ENCODE measurements around the gene VPS72. TPM values are rescaled to one million over a fixed set of nuclear protein-coding genes. Genes with fewer than 3 reads are reported as not detected.
"Not testable (repeated sequence)": the region's sequence is repeated elsewhere in the genome, so short reads cannot be mapped to it uniquely, and the experiment has no call there.

The VPS72 gene
- total RNA-seq, 4 donors from 2014 or later = 4.9 to 26.6 (median 20.1) TPM

DNA sequence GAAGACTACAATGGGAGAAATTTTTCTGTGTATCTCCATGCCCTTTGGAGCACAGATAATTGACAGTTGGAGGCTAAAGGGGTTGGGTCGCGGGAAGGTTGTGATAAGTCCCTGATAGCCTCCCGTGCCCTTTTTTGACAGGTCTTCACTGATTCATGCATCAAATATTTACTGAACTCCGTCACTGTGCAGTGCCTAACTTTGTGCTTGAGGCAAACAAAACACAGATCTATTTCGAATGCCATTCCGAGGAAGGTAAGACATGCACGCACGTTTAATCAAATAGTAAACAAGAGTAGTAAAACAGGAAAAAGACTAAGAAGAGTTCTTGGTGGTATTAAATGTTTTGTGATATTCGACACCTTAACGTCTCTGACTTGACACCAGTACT is 7.9 kb upstream of the VPS72 start:
- TF ChIP-seq, protein P1, sequence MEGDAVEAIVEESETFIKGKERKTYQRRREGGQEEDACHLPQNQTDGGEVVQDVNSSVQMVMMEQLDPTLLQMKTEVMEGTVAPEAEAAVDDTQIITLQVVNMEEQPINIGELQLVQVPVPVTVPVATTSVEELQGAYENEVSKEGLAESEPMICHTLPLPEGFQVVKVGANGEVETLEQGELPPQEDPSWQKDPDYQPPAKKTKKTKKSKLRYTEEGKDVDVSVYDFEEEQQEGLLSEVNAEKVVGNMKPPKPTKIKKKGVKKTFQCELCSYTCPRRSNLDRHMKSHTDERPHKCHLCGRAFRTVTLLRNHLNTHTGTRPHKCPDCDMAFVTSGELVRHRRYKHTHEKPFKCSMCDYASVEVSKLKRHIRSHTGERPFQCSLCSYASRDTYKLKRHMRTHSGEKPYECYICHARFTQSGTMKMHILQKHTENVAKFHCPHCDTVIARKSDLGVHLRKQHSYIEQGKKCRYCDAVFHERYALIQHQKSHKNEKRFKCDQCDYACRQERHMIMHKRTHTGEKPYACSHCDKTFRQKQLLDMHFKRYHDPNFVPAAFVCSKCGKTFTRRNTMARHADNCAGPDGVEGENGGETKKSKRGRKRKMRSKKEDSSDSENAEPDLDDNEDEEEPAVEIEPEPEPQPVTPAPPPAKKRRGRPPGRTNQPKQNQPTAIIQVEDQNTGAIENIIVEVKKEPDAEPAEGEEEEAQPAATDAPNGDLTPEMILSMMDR (IDR thresholded peaks at IDR 0.05) = no peak
- intact Hi-C loops (cut with DNase I; ENCODE audit: low total_unique reads) = loop anchor here (5.0 kb wide), 1 partner anchor 54 kb away; the partner anchor contains the start of gene PSMD4
- Histone ChIP-seq H3K9me3 (no peaks in the 10 kb centered on the region), H3K27ac (peak overlapping the region; percentile 95 to 99 (median 96)), H3K4me1 (peaks cover 12 to 54% (median 39%) of the 10 kb centered on the region in 4 donors), H3K36me3 (peaks cover 0 to 4% (median 0%) of the 10 kb centered on the region in 4 donors), H3K27me3 (no peaks in the 10 kb centered on the region), H3K4me3 (peak overlapping the region in 3 of 4 donors; percentile 75 to 93 (median 78))
- peak; percentile 12 for DNase-seq
- in situ Hi-C loops (cut with MboI; ENCODE audit: low pct_ligation_motif_present in 1 of 4, low pct_unique_long_range_greater_than_20kb in 1 of 4, low sequenced_read_pairs in 3 of 4) = no loop called here
- WGBS, 2 donors (ENCODE audit: low coverage in 1 of 2) = 5 to 17% methylated on average over 10 of the region's 10 CpGs

DNA sequence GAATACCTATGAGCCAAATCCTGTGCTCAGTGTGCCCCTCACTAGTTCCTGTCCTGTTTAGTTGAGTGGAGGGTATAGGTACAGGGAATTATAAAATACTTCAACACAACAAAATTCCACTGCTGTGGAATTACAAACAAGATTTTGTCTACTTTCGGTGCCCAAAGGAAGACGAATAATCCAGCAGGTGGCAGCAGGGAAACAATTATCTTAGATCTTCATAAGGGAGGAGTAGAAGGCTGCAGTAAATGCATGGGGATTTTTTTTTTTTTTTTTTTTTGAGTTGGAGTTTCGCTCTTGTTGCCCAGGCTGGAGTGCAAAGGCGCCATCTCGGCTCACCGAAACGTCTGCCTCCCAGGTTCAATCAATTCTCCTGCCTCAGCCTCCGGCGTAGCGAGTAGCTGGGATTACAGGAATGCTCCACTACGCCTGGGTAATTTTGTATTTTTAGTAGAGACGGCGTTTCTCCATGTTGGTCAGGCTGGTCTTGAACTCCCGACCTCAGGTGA is 6.3 kb upstream of the VPS72 start:
- peak overlapping the region; percentile 95 to 99 (median 96) for H3K27ac ChIP-seq
- no peaks in the 10 kb centered on the region for H3K9me3 ChIP-seq
- H3K27me3 ChIP-seq = no peaks in the 10 kb centered on the region
- in situ Hi-C loops (cut with MboI; ENCODE audit: low pct_ligation_motif_present in 1 of 4, low pct_unique_long_range_greater_than_20kb in 1 of 4, low sequenced_read_pairs in 3 of 4) = no loop called here
- peak overlapping the region in 3 of 4 donors; percentile 11 to 41 (median 12) for H3K4me3 ChIP-seq
- 32 to 33% methylated on average over 13 to 14 of the region's 14 CpGs for WGBS, 2 donors (ENCODE audit: low coverage in 1 of 2)
- intact Hi-C loops (cut with DNase I; ENCODE audit: low total_unique reads) = loop anchor here (5.0 kb wide), 1 partner anchor 56 kb away; the partner anchor contains the start of gene PSMD4
- DNase-seq = peak; percentile 81
- TF ChIP-seq POLR2AphosphoS5 (IDR thresholded peaks at IDR 0.05) = peak in 2 of 3 donors; percentile 11 to 45
- TF ChIP-seq, protein P1 (IDR thresholded peaks at IDR 0.05) = peak; percentile 49 to 85 (median 56)
- TF ChIP-seq EP300 (IDR thresholded peaks at IDR 0.05; ENCODE audit: low read depth) = no peak
- H3K36me3 ChIP-seq = no peaks in the 10 kb centered on the region
- peaks cover 12 to 42% (median 28%) of the 10 kb centered on the region in 4 donors for H3K4me1 ChIP-seq

DNA sequence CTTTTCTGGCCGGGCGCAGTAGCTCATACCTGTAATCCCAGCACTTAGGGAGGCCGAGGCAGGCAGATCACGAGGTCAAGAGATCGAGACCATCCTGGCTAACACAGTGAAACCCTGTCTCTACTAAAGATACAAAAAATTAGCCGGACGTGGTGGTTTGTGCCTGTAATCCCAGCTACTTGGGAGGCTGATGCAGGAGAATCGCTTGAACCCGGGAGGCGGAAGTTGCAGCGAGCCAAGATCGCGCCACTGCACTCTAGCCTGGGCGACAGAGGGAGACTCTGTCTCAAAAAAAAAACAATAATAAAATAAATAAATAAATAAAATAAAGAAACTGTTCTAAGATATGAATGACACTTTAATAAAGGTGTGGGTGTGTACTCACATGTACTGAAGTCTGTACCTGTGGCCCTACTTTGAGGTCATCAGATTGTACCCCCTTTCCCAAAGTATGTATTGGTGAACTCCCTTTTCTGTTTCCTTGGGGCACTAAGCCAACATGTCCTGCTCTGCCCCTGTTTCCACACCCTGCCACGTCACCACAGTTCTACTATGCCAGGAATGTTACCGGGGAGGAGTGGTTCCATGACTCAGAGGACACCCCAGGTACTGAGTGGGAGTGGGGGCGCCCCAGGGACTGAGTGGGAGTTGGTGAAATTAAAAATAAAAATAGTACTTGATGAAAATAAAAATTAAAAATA is 5.0 kb upstream of the VPS72 start:
- peak; percentile 92 for DNase-seq
- Histone ChIP-seq H3K27ac (peak overlapping the region; percentile 95 to 99 (median 96)), H3K4me1 (peaks cover 0 to 35% (median 21%) of the 10 kb centered on the region in 4 donors), H3K4me3 (peak overlapping the region in 3 of 4 donors; percentile 11 to 41 (median 12))
- H3K27me3 ChIP-seq; H3K9me3 ChIP-seq; in situ Hi-C loops (cut with MboI; ENCODE audit: low pct_ligation_motif_present in 1 of 4, low pct_unique_long_range_greater_than_20kb in 1 of 4, low sequenced_read_pairs in 3 of 4); H3K36me3 ChIP-seq: not testable (repeated sequence)
- intact Hi-C loops (cut with DNase I; ENCODE audit: low total_unique reads) = loop anchor here (5.0 kb wide), 1 partner anchor 57 kb away; the partner anchor contains the start of gene PSMD4
- peak; percentile 41 for TF ChIP-seq POLR2A (IDR thresholded peaks at IDR 0.05)
- TF ChIP-seq EP300 (IDR thresholded peaks at IDR 0.05; ENCODE audit: low read depth) = peak; percentile 75
- peak in 2 of 3 donors; percentile 10 to 80 for TF ChIP-seq POLR2AphosphoS5 (IDR thresholded peaks at IDR 0.05)
- 53 to 59% methylated on average over 3 to 17 of the region's 17 CpGs for WGBS, 2 donors (ENCODE audit: low coverage in 1 of 2)

DNA sequence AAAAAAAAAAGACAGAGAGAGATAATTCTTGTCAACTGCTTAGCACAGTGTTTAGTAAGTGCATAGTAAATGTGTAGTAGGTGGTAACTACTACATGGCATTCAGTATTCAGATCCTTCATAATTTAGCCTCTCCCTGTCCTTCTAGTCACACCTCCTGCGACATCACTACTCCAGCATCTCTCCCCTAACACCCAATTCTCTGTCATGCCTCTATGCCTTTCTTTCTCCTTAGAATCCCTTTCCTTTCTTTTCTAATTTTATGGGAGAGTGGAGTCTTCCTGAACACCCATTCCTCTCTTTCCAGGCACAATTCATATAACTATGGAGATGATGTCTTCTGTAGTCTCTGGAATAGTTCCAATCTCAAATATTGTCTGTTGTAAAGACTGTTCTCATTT is 3.9 kb upstream of the VPS72 start:
- Histone ChIP-seq H3K27ac (no peak overlapping the region), H3K36me3 (no peaks in the 10 kb centered on the region), H3K9me3 (no peaks in the 10 kb centered on the region), H3K27me3 (no peaks in the 10 kb centered on the region), H3K4me1 (peaks cover 3 to 33% (median 21%) of the 10 kb centered on the region in 4 donors), H3K4me3 (no peak overlapping the region)
- intact Hi-C loops (cut with DNase I; ENCODE audit: low total_unique reads) (no loop called here), in situ Hi-C loops (cut with MboI; ENCODE audit: low pct_ligation_motif_present in 1 of 4, low pct_unique_long_range_greater_than_20kb in 1 of 4, low sequenced_read_pairs in 3 of 4) (no loop called here)
- TF ChIP-seq EP300 (IDR thresholded peaks at IDR 0.05; ENCODE audit: low read depth) (no peak), POLR2AphosphoS5 (IDR thresholded peaks at IDR 0.05) (no peak), POLR2A (IDR thresholded peaks at IDR 0.05) (no peak)
- TF ChIP-seq, protein P1 (IDR thresholded peaks at IDR 0.05) = no peak
- no peak for DNase-seq
- WGBS, 2 donors (ENCODE audit: low coverage in 1 of 2) = 44 to 75% methylated on average over 1 of the region's 1 CpG
